HEK293T (cell line): Measurements from ENCODE around the gene DGKQ.

Source experiments
- CTCF ChIA-PET: fragments of 350-600 bp; formaldehyde crosslinking; extraction: SDS; loops from one replicate; lab custom pipeline; 2021; ENCODE audit warnings: antibody characterized with exemption, inconsistent platforms; lab: Yijun Ruan, JAX
- POLR2A ChIA-PET: fragments of 350-600 bp; formaldehyde crosslinking; extraction: SDS; loops from one replicate; lab custom pipeline; 2020; ENCODE audit warnings: antibody characterized with exemption, inconsistent platforms; lab: Yijun Ruan, JAX
- DNase-seq: peaks from one replicate; pipeline ENCODE4 v3.0.0; 2012; ENCODE audit warnings: mixed read lengths; ENCODE audit errors: extremely low spot score
- ARNT ChIP-seq: fragments of 450-650 bp; IDR thresholded peaks from 2 replicates; pipeline ENCODE4 v1.6.1; 2017; ENCODE audit warnings: mild to moderate bottlenecking
- BHLHE40 ChIP-seq: fragments of 450-650 bp; IDR thresholded peaks from 2 replicates; pipeline ENCODE4 v1.6.1; 2016; ENCODE audit warnings: mild to moderate bottlenecking, moderate library complexity, borderline replicate concordance
- CTBP1 ChIP-seq: fragments of 450-650 bp; IDR thresholded peaks from 2 replicates; pipeline ENCODE4 v1.6.1; 2016; ENCODE audit warnings: borderline replicate concordance
- ELF4 ChIP-seq: fragments of 450-650 bp; IDR thresholded peaks from 2 replicates; pipeline ENCODE4 v1.6.1; 2017; ENCODE audit warnings: antibody characterized with exemption
- FOXA1 ChIP-seq: fragments of 450-650 bp; IDR thresholded peaks from 2 replicates; pipeline ENCODE4 v1.6.1; 2016; ENCODE audit warnings: mild to moderate bottlenecking
- FOXK2 ChIP-seq: fragments of 450-650 bp; IDR thresholded peaks from 2 replicates; pipeline ENCODE4 v1.6.1; 2016; ENCODE audit warnings: mild to moderate bottlenecking
- FOXM1 ChIP-seq: fragments of 450-650 bp; IDR thresholded peaks from 2 replicates; pipeline ENCODE4 v1.6.1; 2017; ENCODE audit warnings: mild to moderate bottlenecking, borderline replicate concordance
- HDGF ChIP-seq: fragments of 450-650 bp; IDR thresholded peaks from 2 replicates; pipeline ENCODE4 v1.6.1; 2017; ENCODE audit warnings: antibody characterized with exemption, borderline replicate concordance
- L3MBTL2 ChIP-seq: fragments of 450-650 bp; conservative IDR thresholded peaks from 2 replicates; pipeline ENCODE4 v1.6.1; 2016; ENCODE audit warnings: mild to moderate bottlenecking
- LEF1 ChIP-seq: fragments of 450-650 bp; IDR thresholded peaks from 2 replicates; pipeline ENCODE4 v1.6.1; 2017; ENCODE audit warnings: mild to moderate bottlenecking, borderline replicate concordance
- NFRKB ChIP-seq: fragments of 450-650 bp; IDR thresholded peaks from 2 replicates; pipeline ENCODE4 v1.6.1; 2016; ENCODE audit warnings: mild to moderate bottlenecking, moderate library complexity
- SP1 ChIP-seq: fragments of 450-650 bp; IDR thresholded peaks from 2 replicates; pipeline ENCODE4 v1.6.1; 2017
- SUZ12 ChIP-seq: fragments of 450-650 bp; IDR thresholded peaks from 2 replicates; pipeline ENCODE4 v1.6.1; 2016; ENCODE audit warnings: mild to moderate bottlenecking
- TARDBP ChIP-seq: fragments of 450-650 bp; IDR thresholded peaks from 2 replicates; pipeline ENCODE4 v1.6.1; 2016
- ZNF384 ChIP-seq: fragments of 450-650 bp; IDR thresholded peaks from 2 replicates; pipeline ENCODE4 v1.6.1; 2016
- TF ChIP-seq, protein P1 (sequence below): fragments of 450-650 bp; IDR thresholded peaks from 2 replicates; pipeline ENCODE4 v1.6.1; 2016

Gene DGKQ

DNA sequence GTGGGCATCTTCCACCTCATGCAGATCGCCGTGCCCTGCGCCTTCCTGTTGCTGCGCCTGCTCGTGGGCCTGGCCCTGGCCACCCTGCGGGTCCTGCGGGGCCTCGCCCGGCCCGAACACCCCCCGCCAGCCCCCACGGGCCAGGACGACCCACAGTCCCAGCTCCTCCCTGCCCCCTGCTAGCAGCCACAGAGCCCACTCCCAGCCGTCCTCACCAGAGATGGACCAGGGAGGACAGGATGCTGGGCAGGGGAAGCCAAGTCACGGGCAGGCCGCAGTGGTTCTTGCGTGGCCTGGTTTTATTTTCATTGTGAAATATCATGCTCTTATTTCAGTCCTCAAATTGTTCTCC is 15.1 kb downstream of the DGKQ start:
- DNase-seq = no peak
- TF ChIP-seq BHLHE40 (no peak), TARDBP (no peak), LEF1 (no peak), FOXK2 (no peak), NFRKB (no peak), SUZ12 (no peak), ARNT (no peak), FOXA1 (no peak), ELF4 (no peak), L3MBTL2 (no peak), FOXM1 (no peak), SP1 (no peak), CTBP1 (no peak), HDGF (no peak), ZNF384 (no peak)
- TF ChIP-seq, protein P1, sequence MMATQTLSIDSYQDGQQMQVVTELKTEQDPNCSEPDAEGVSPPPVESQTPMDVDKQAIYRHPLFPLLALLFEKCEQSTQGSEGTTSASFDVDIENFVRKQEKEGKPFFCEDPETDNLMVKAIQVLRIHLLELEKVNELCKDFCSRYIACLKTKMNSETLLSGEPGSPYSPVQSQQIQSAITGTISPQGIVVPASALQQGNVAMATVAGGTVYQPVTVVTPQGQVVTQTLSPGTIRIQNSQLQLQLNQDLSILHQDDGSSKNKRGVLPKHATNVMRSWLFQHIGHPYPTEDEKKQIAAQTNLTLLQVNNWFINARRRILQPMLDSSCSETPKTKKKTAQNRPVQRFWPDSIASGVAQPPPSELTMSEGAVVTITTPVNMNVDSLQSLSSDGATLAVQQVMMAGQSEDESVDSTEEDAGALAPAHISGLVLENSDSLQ = no peak
- ChIA-PET POLR2A (no interaction called here), CTCF (no interaction called here)

- ChIA-PET CTCF (no interaction called here), POLR2A (no interaction called here)
- DNase-seq = no peak
- TF ChIP-seq, protein P1 = no peak
- no peak for TF ChIP-seq SP1
- TF ChIP-seq BHLHE40 = no peak
- TF ChIP-seq FOXK2 = no peak
- no peak for TF ChIP-seq ARNT
- no peak for TF ChIP-seq ELF4
- TF ChIP-seq HDGF = no peak
- no peak for TF ChIP-seq LEF1
- TF ChIP-seq L3MBTL2 = no peak
- no peak for TF ChIP-seq ZNF384
- no peak for TF ChIP-seq SUZ12
- no peak for TF ChIP-seq TARDBP
- TF ChIP-seq FOXM1 = no peak
- TF ChIP-seq FOXA1 = no peak
- TF ChIP-seq NFRKB = no peak
- no peak for TF ChIP-seq CTBP1
Measured at GRCh38 chr4:957581-958313, 15.6 kb downstream of the DGKQ start.

DNA sequence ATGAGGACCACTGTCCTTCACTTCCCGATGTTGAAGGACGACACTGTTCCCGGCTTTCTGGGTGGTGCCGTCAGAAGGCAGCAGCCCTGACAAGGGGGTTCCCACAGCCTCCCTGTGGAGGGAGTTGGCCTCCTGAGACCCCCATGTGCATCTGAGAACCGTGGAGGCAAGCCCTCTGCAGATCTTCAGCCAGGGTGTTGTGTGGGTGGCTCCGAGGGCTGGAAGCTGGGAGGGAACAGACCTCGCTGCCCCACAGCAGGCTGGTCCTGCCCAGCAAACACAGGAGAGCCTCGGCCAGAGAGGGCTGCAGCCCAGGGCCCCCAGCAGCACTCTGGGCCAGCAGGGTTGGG is 16.2 kb downstream of the DGKQ start:
- DNase-seq = no peak
- ChIA-PET POLR2A (no interaction called here), CTCF (no interaction called here)
- TF ChIP-seq FOXK2 (no peak), NFRKB (no peak), BHLHE40 (no peak), LEF1 (no peak), FOXM1 (no peak), ARNT (no peak), FOXA1 (no peak), CTBP1 (no peak), TARDBP (no peak), L3MBTL2 (no peak), ZNF384 (no peak), SUZ12 (no peak), ELF4 (no peak), SP1 (no peak), HDGF (no peak)
- TF ChIP-seq, protein P1 = no peak

- DNase-seq = no peak
- ChIA-PET POLR2A (no interaction called here), CTCF (no interaction called here)
- TF ChIP-seq NFRKB (no peak), CTBP1 (no peak), L3MBTL2 (no peak), ARNT (no peak), SP1 (no peak), LEF1 (no peak), FOXM1 (no peak), BHLHE40 (no peak), SUZ12 (no peak), ELF4 (no peak), ZNF384 (no peak), FOXK2 (no peak), FOXA1 (no peak), HDGF (no peak), TARDBP (no peak)
- TF ChIP-seq, protein P1 = no peak
Measured at GRCh38 chr4:956531-957230, 16.7 kb downstream of the DGKQ start.
